Measurements from ENCODE around the gene MAGI1.

The MAGI1 gene

DNA sequence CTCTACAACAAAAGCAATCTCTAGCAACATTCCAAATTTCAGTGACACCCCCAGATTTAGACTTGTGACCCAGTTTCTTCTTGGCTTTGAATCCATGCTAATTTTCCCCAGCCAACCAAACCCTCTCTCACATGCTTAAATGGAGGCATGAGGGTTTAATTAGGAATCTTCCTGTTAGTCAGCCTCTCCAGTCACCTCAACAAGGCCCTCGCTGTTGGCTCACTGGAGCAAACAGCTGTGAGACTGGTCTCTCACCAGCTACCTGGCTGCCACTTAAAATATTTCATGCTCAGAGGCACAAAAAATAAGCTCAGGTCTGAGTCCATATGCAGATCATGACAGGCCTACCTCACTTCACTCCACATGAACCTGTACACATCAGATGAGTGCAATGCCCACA, 720.5 kb downstream of the MAGI1 start:
- intact Hi-C loops (cut with DNase I; ENCODE audit: low total_unique reads) = no loop called here
- Histone ChIP-seq H3K36me3 (no peaks in the 10 kb centered on the region), H3K27ac (no peak overlapping the region), H3K9me3 (peaks cover 0 to 7% (median 5%) of the 10 kb centered on the region in 3 donors), H3K4me3 (no peak overlapping the region), H3K4me1 (no peaks in the 10 kb centered on the region), H3K27me3 (no peaks in the 10 kb centered on the region)
- TF ChIP-seq, protein P1, sequence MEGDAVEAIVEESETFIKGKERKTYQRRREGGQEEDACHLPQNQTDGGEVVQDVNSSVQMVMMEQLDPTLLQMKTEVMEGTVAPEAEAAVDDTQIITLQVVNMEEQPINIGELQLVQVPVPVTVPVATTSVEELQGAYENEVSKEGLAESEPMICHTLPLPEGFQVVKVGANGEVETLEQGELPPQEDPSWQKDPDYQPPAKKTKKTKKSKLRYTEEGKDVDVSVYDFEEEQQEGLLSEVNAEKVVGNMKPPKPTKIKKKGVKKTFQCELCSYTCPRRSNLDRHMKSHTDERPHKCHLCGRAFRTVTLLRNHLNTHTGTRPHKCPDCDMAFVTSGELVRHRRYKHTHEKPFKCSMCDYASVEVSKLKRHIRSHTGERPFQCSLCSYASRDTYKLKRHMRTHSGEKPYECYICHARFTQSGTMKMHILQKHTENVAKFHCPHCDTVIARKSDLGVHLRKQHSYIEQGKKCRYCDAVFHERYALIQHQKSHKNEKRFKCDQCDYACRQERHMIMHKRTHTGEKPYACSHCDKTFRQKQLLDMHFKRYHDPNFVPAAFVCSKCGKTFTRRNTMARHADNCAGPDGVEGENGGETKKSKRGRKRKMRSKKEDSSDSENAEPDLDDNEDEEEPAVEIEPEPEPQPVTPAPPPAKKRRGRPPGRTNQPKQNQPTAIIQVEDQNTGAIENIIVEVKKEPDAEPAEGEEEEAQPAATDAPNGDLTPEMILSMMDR (IDR thresholded peaks at IDR 0.05) = no peak
- DNase-seq = no peak

DNA sequence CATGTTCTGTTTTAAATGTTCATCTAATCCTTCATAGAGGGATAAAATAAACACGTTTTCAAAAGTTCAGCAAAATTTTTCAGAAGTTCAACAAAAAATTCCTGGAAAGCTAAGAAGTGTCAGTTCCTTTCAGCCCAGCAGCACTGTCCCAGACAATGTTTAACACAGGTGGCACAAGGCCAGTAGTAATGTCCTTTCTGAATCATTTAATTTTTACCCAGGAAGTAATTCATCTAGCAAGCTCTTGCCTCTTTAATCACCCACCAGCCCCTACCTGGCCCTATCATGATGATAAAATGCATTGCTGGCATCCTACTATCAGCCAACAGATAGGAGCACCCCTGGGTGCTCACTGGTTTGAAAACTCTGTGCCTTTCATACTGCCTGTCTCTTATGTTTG, 723.8 kb downstream of the MAGI1 start:
- TF ChIP-seq, protein P1 (IDR thresholded peaks at IDR 0.05) = no peak
- Histone ChIP-seq H3K27me3 (no peaks in the 10 kb centered on the region), H3K9me3 (no peaks in the 10 kb centered on the region), H3K4me1 (no peaks in the 10 kb centered on the region), H3K27ac (no peak overlapping the region), H3K36me3 (no peaks in the 10 kb centered on the region), H3K4me3 (no peak overlapping the region)
- DNase-seq = no peak
- intact Hi-C loops (cut with DNase I; ENCODE audit: low total_unique reads) = no loop called here

DNA sequence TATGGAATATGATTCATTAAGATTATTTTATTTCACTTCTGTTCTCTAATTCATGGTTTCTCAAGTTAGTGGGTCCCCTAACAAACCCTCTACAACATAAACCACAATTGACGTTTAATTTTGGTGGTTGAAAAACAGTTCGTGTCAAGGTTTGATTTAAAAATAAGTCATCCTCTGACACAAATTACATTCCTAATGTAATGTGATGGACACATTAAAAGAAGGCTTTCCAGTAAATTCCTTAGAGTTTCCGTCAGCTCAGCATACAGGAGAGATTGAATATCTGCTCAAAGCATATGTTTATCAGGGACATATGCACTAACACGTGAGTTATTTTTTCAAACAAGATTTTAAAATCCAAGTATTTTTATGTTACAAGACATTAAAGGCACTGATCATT, 724.4 kb downstream of the MAGI1 start:
- Histone ChIP-seq H3K4me1 (no peaks in the 10 kb centered on the region), H3K4me3 (no peak overlapping the region), H3K9me3 (no peaks in the 10 kb centered on the region), H3K27ac (no peak overlapping the region), H3K27me3 (no peaks in the 10 kb centered on the region), H3K36me3 (no peaks in the 10 kb centered on the region)
- no peak for DNase-seq
- TF ChIP-seq, protein P1 (IDR thresholded peaks at IDR 0.05) = no peak
- intact Hi-C loops (cut with DNase I; ENCODE audit: low total_unique reads) = no loop called here

DNA sequence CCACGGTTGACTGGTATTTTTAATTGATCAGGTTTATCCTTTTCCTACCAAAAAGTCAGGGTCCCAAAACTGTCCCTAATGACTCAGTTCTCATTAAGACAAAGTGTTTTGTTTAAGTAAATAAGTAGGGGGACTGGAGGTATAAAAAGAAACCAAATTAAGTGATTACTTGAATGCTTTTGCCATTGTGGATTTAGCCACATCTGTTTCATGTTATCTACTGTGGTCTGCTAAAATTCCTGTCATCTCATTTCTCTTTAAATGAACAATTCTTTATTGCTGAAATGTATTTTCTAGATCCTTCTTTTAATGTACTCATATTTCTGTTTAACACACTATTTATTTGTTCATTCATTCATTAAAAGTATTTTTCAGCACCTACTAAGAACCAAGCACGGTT, 725.1 kb downstream of the MAGI1 start:
- no peak overlapping the region for H3K4me3 ChIP-seq
- no peaks in the 10 kb centered on the region for H3K27me3 ChIP-seq
- intact Hi-C loops (cut with DNase I; ENCODE audit: low total_unique reads) = no loop called here
- H3K27ac ChIP-seq = no peak overlapping the region
- no peaks in the 10 kb centered on the region for H3K36me3 ChIP-seq
- DNase-seq = no peak
- no peaks in the 10 kb centered on the region for H3K4me1 ChIP-seq
- TF ChIP-seq, protein P1 (IDR thresholded peaks at IDR 0.05) = no peak
- H3K9me3 ChIP-seq = no peaks in the 10 kb centered on the region

DNA sequence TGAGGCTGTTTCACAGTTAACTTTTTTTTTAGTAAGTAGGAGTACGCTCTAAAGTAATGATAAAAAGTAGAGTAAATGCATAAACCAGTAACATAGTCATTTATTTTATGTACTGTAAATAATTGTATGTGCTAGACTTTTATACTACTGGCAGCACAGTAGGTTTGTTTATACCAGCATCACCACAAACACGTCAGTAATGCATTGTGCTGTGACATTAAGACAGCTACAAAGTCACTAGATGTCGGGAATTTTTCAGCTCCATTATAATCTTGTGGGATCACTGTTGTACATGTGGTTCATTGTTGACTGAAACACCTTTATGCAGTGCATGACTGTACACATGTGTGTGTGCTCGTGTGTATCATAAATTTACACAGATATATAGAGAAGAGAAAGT, 732.9 kb downstream of the MAGI1 start:
- intact Hi-C loops (cut with DNase I; ENCODE audit: low total_unique reads) = no loop called here

More for the DNA sequence above, 732.9 kb downstream of the MAGI1 start:
- DNase-seq = no peak
- H3K27me3 ChIP-seq = no peaks in the 10 kb centered on the region
- no peak overlapping the region for H3K27ac ChIP-seq
- H3K4me3 ChIP-seq = no peak overlapping the region
- TF ChIP-seq, protein P1 (IDR thresholded peaks at IDR 0.05) = no peak
- no peaks in the 10 kb centered on the region for H3K36me3 ChIP-seq
- no peaks in the 10 kb centered on the region for H3K9me3 ChIP-seq
- no peaks in the 10 kb centered on the region for H3K4me1 ChIP-seq

Measured in tibial artery (tissue), 4 donors.